Measurements from ENCODE around the gene SLC30A2.

- no peak for TF ChIP-seq CTCF (IDR thresholded peaks at IDR 0.05)
- TF ChIP-seq POLR2A (IDR thresholded peaks at IDR 0.05), result no peak
- TF ChIP-seq POLR2AphosphoS5 (IDR thresholded peaks at IDR 0.05), result no peak
Observed at GRCh38 chr1:26015358-26015757, 30.6 kb downstream of the SLC30A2 start.
